K562 (cell line): ENCODE data around the gene SFPQ. TPM values are rescaled to one million over a fixed set of nuclear protein-coding genes. Genes with fewer than 3 reads are reported as not detected.

Experiments used
- ATAC-seq: fragments of 200-7000 bp; cut with Tn5 transposase; 3 replicates; pipeline ENCODE4 v1.9.1; 2020; ENCODE audit warnings: moderate library complexity
- BruUV-seq: library from RNA; stranded (reverse); fragments of 400-500 nt; replicated peaks from 2 replicates; lab custom pipeline; 2021; lab: Mats Ljungman, UMichigan
- CTCF ChIA-PET: fragments of 300-600 bp; formaldehyde crosslinking; extraction: SDS; loops from one replicate; lab custom pipeline; 2021; ENCODE audit warnings: low intra/inter-chr PET ratio; lab: Yijun Ruan, JAX
- POLR2A ChIA-PET: fragments of 300-600, 350-650 bp; sonication (Branson Sonifier 250); formaldehyde crosslinking; extraction: SDS; loops from one replicate; lab custom pipeline; 2021; ENCODE audit warnings: antibody characterized with exemption, inconsistent platforms; lab: Yijun Ruan, JAX
- DNase-seq, 4 experiments: peaks; one replicate each; pipeline versions ENCODE4 v3.0.0 to v3.0.0-alpha.2; 2011 to 2018; ENCODE audit warnings: low spot score in 3 of 4, mixed read lengths in 3 of 4; ENCODE audit errors: extremely low read depth in 1 of 4
- FAIRE-seq: peaks from 2 replicates; lab custom pipeline; 2011; peaks lifted over from hg19 to GRCh38; lab: Jason Lieb, UNC
- H2AFZ ChIP-seq: 2 replicates; pipeline ENCODE4 v1.6.0; 2011; ENCODE audit warnings: low read depth, low read length, control low read depth, inconsistent platforms
- H3K27ac ChIP-seq: fragments of 200-600 bp; 3 replicates; pipeline ENCODE4 v1.8.0; 2011; ENCODE audit warnings: low read depth, mild to moderate bottlenecking, control low read depth, inconsistent platforms, low read length, moderate library complexity, mixed read lengths; ENCODE audit errors: extremely low read depth
- H3K27me3 ChIP-seq, 2 experiments: fragments of 300-600 bp in 1 of 2; 2 replicates in 1 of 2; 3 replicates in 1 of 2; pipeline versions ENCODE4 v1.6.0 to v1.8.0; 2011; ENCODE audit warnings: inconsistent platforms in 2 of 2, low read length in 2 of 2, mild to moderate bottlenecking in 1 of 2, mixed read lengths in 1 of 2, moderate library complexity in 1 of 2; ENCODE audit not compliant: control insufficient read depth in 2 of 2, insufficient read depth in 2 of 2
- H3K36me3 ChIP-seq: fragments of 300-600 bp; 3 replicates; pipeline ENCODE4 v1.8.0; 2011; ENCODE audit warnings: mild to moderate bottlenecking, low read length, inconsistent platforms; ENCODE audit not compliant: control insufficient read depth, insufficient read depth
- H3K4me1 ChIP-seq, 2 experiments: fragments of 200-600 bp in 1 of 2; replicated peaks in 1 of 2; 2 replicates in 1 of 2; 3 replicates in 1 of 2; pipeline versions ENCODE4 v1.5.1 to v1.8.0; 2011; ENCODE audit warnings: inconsistent platforms in 2 of 2, low read length in 2 of 2, mild to moderate bottlenecking in 1 of 2, mixed read lengths in 1 of 2, moderate library complexity in 1 of 2; ENCODE audit not compliant: control insufficient read depth in 2 of 2, insufficient read depth in 2 of 2
- H3K4me2 ChIP-seq: 2 replicates; pipeline ENCODE4 v1.6.1; 2011; ENCODE audit warnings: low read length, control low read depth, inconsistent platforms, mixed read lengths; ENCODE audit not compliant: insufficient read depth
- H3K4me3 ChIP-seq: fragments of 200-600 bp; sonication (generic), shearing (Covaris generic); 2 replicates; pipeline ENCODE4 v1.5.1; 2016; ENCODE audit warnings: control low read depth, inconsistent platforms
- H3K79me2 ChIP-seq: fragments of 200-600 bp; 3 replicates; pipeline ENCODE4 v1.8.0; 2011; ENCODE audit warnings: low read length, inconsistent platforms; ENCODE audit not compliant: control insufficient read depth, insufficient read depth
- H3K9ac ChIP-seq, 2 experiments: 2 replicates each; pipeline versions ENCODE4 v1.6.0 to v1.6.1; 2011; ENCODE audit warnings: low read depth in 2 of 2, low read length in 2 of 2, control low read depth in 1 of 2, inconsistent platforms in 1 of 2, mild to moderate bottlenecking in 1 of 2, mixed read lengths in 1 of 2; ENCODE audit not compliant: insufficient read depth in 1 of 2
- H3K9me1 ChIP-seq: one replicate; pipeline ENCODE4 v1.6.0; 2011; ENCODE audit warnings: inconsistent platforms, mild to moderate bottlenecking, low read length, moderate library complexity; ENCODE audit not compliant: control insufficient read depth, insufficient read depth
- H3K9me3 ChIP-seq: replicated peaks from 2 replicates; pipeline ENCODE4 v1.5.1; 2011; ENCODE audit warnings: low read depth, low read length, inconsistent platforms; ENCODE audit not compliant: control insufficient read depth, insufficient read depth
- H4K20me1 ChIP-seq: replicated peaks from 2 replicates; pipeline ENCODE4 v1.6.1; 2011; ENCODE audit warnings: low read length, inconsistent platforms, mixed read lengths; ENCODE audit not compliant: control insufficient read depth, insufficient read depth
- CBFA2T2 ChIP-seq: fragments of 450-650 bp; conservative IDR thresholded peaks from 2 replicates; pipeline ENCODE4 v1.6.1; 2017; ENCODE audit warnings: mild to moderate bottlenecking
- CBX8 ChIP-seq: fragments of 200-600 bp; sonication (generic); IDR thresholded peaks from 2 replicates; pipeline ENCODE4 v1.6.1; 2012; ENCODE audit warnings: borderline replicate concordance, mixed run types, low read depth, mild to moderate bottlenecking, moderate library complexity, mixed read lengths, low read length, control low read depth, inconsistent platforms; ENCODE audit not compliant: poor library complexity, severe bottlenecking; ENCODE audit errors: extremely low read depth
- DACH1 ChIP-seq: fragments of 450-650 bp; IDR thresholded peaks from 2 replicates; pipeline ENCODE4 v1.6.1; 2018; ENCODE audit not compliant: partially characterized antibody
- GATA2 ChIP-seq: sonication (generic); formaldehyde crosslinking; IDR thresholded peaks from 2 replicates; pipeline ENCODE4 v1.4.0; 2020; ENCODE audit warnings: mild to moderate bottlenecking, missing genetic modification reagents
- HINFP ChIP-seq: fragments of 450-650 bp; conservative IDR thresholded peaks from 2 replicates; pipeline ENCODE4 v1.6.1; 2016; ENCODE audit warnings: missing genetic modification characterization, low read depth, mild to moderate bottlenecking, control low read depth, missing compliant biosample characterization
- MCM5 ChIP-seq: fragments of 450-650 bp; IDR thresholded peaks from 2 replicates; pipeline ENCODE4 v1.6.1; 2016; ENCODE audit warnings: low read depth
- MYC ChIP-seq, 2 experiments: fragments of 250-450 bp in 1 of 2; sonication (Bioruptor Pico) in 1 of 2; IDR thresholded peaks; 2 replicates each; pipeline versions ENCODE4 v1.5.1 to v1.6.1; 2012 to 2021; ENCODE audit warnings: low read depth in 2 of 2, borderline replicate concordance in 1 of 2, improper control_type of control experiment in 1 of 2, low read length in 1 of 2, mild to moderate bottlenecking in 1 of 2, moderate library complexity in 1 of 2
- NFXL1 ChIP-seq: fragments of 450-650 bp; formaldehyde crosslinking; IDR thresholded peaks from 2 replicates; pipeline ENCODE4 v1.4.0; 2021; ENCODE audit warnings: mild to moderate bottlenecking
- PCBP1 ChIP-seq: fragments of 200-400 bp; formaldehyde crosslinking; IDR thresholded peaks from 2 replicates; pipeline ENCODE4 v1.6.1; 2018; ENCODE audit warnings: mild to moderate bottlenecking, low read depth, low read length; ENCODE audit not compliant: poor library complexity, severe bottlenecking
- SOX6 ChIP-seq: fragments of 450-650 bp; IDR thresholded peaks from 2 replicates; pipeline ENCODE4 v1.6.1; 2014; ENCODE audit warnings: mild to moderate bottlenecking
- SRSF9 ChIP-seq: fragments of 200-400 bp; formaldehyde crosslinking; IDR thresholded peaks from 2 replicates; pipeline ENCODE4 v1.6.1; 2017; ENCODE audit warnings: low read depth, low read length, borderline replicate concordance
- U2AF1 ChIP-seq: fragments of 200-400 bp; formaldehyde crosslinking; optimal IDR thresholded peaks from 2 replicates; pipeline ENCODE3; 2017; ENCODE audit warnings: mild to moderate bottlenecking, low read depth, low read length, moderate library complexity
- ZBTB11 ChIP-seq, 3 experiments: fragments of 200-800 bp in 1 of 3; fragments of 250-450 bp in 1 of 3; fragments of 450-650 bp in 1 of 3; sonication (Bioruptor Pico) in 1 of 3; sonication (Bioruptor generic) in 1 of 3; formaldehyde crosslinking in 1 of 3; IDR thresholded peaks; 2 replicates each; pipeline versions ENCODE4 v1.6.1 to v1.8.0; 2016 to 2022; ENCODE audit warnings: mild to moderate bottlenecking in 2 of 3, missing genetic modification characterization in 2 of 3, missing compliant biosample characterization in 1 of 3, moderate library complexity in 1 of 3
- ZNF133 ChIP-seq: fragments of 250-450 bp; sonication (Bioruptor Pico); IDR thresholded peaks from 2 replicates; pipeline ENCODE4 v1.4.0; 2020; ENCODE audit warnings: mild to moderate bottlenecking
- WGBS: fragments of 100-300 bp; shearing (Covaris generic); methylation state at CpG from one replicate; pipeline ENCODE4 v1.1.6; 2016; ENCODE audit warnings: low coverage, mixed read lengths; ENCODE audit not compliant: insufficient coverage; ENCODE audit errors: missing lambda C conversion rate; 5-methylcytosine and 5-hydroxymethylcytosine counted together
- in situ Hi-C: fragments of 300-500 bp; cut with MboI; formaldehyde crosslinking; loops from 4 replicates; pipeline ENCODE4 v1.15.0; 2018; ENCODE audit warnings: inconsistent platforms, mixed read lengths
- intact Hi-C: fragments of 100-400 bp; cut with micrococcal nuclease; formaldehyde crosslinking; loops from 2 replicates; pipeline ENCODE4 v1.14.2; 2022
- polyA plus RNA-seq, 8 experiments: library from polyadenylated mRNA; depleted of rRNA in 4 of 8; stranded (reverse) in 5 of 8; unstranded in 3 of 8; fragments of >200 nt; fragmentation: Nextera tagmentation in 2 of 8; fragmentation: Illumina TruSeq in 1 of 8; extraction: Ambion mirVana in 2 of 8; extraction: Trizol in 1 of 8; gene quantifications; 2 replicates each; pipeline versions ENCODE4 v1.2.1 to v1.2.3, GENCODE V29; 2011 to 2014; ENCODE audit warnings: inconsistent platforms in 1 of 8, missing spikeins in 1 of 8
- total RNA-seq, 7 experiments: library from RNA; depleted of rRNA in 6 of 7; stranded (reverse); fragments of >200 nt in 6 of 7; fragmentation: Illumina TruSeq in 2 of 7; extraction: Trizol in 2 of 7; gene quantifications; 2 replicates each; pipeline versions ENCODE4 v1.2.1 to v1.2.3, GENCODE V29; 2011 to 2021; ENCODE audit warnings: low replicate concordance in 1 of 7

SFPQ gene
- total and polyA plus RNA-seq, 9 of the 15 experiments (the other 6 are each of a cell fraction or from before 2014, with no cell fraction given): 69.7 to 562 (median 399) TPM

- TF ChIP-seq HINFP (no peak), PCBP1 (no peak), ZNF133 (CRISPR knock-in tag) (no peak), SOX6 (no peak)
- TF ChIP-seq, all 486 proteins: peak for 0
Observed at GRCh38 chr1:35223084-35223630, 30.2 kb upstream of the SFPQ start (continued).

- H3K27ac ChIP-seq: no peak overlapping the region
- ATAC-seq (no peak), DNase-seq (peak in 1 of 4 experiments; percentile 28), FAIRE-seq (peak; percentile 65)
- no peak overlapping the region for H3K4me2 ChIP-seq
- H3K36me3 ChIP-seq: no peaks in the 10 kb centered on the region
- no TSS peak for BruUV-seq
- H4K20me1 ChIP-seq: no peaks in the 10 kb centered on the region
- H3K4me3 ChIP-seq: no peak overlapping the region
- H3K9me3 ChIP-seq: no peaks in the 10 kb centered on the region
- no peaks in the 10 kb centered on the region for H3K27me3 ChIP-seq
- 0 out of 2 replicates have a peak overlapping the region, but pooled peaks have one; percentile 9 for H2AFZ ChIP-seq
- H3K9ac ChIP-seq: no peak overlapping the region
- ChIA-PET CTCF (no interaction called here), POLR2A (interaction anchor here (0.5 to 1.3 kb wide), 5 partner anchors 9 to 46 kb away, joined by 3 to 5 read pairs (median 3); partner anchors contain the start of gene ZMYM4)
- in situ Hi-C loops: no loop called here
- H3K9me1 ChIP-seq: no peaks in the 10 kb centered on the region
- H3K4me1 ChIP-seq: peaks cover 0 to 8% of the 10 kb centered on the region in 2 experiments; a peak in 3 of 5 replicates
- 15% methylated on average over 6 of the region's 6 CpGs for WGBS
- intact Hi-C loops: no loop called here
- H3K79me2 ChIP-seq: no peaks in the 10 kb centered on the region
- no peak for TF ChIP-seq CBX8
- no peak for TF ChIP-seq MYC (IDR thresholded peaks at IDR 0.05; ENCODE audit: low read depth, low read length)
- no peak for TF ChIP-seq MYC (CRISPR knock-in tag; IDR thresholded peaks at IDR 0.05; ENCODE audit: borderline replicate concordance, low read depth)
- no peak for TF ChIP-seq DACH1
- no peak for TF ChIP-seq NFXL1 (CRISPR knock-in tag)
- no peak for TF ChIP-seq GATA2 (CRISPR knock-in tag)
- no peak for TF ChIP-seq ZBTB11 (CRISPR knock-in tag; IDR thresholded peaks at IDR 0.05)
- no peak for TF ChIP-seq MCM5
- peak; percentile 45; the same call in 1 of the 2 replicates for TF ChIP-seq CBFA2T2
- TF ChIP-seq SRSF9: no peak
- TF ChIP-seq U2AF1: no peak
Observed at GRCh38 chr1:35222322-35223083, 29.6 kb upstream of the SFPQ start.
